ENCODE measurements around the gene CLDN3. TPM values are rescaled to one million over a fixed set of nuclear protein-coding genes. Genes with fewer than 3 reads are reported as not detected.

CLDN3 gene
- total RNA-seq, 2 experiments from 2014 or later: not detected

- peaks cover 3% of the 10 kb centered on the region for H3K36me3 Mint-ChIP-seq (ENCODE audit: low read depth)
- ChIA-PET POLR2A (interaction anchor here (0.6 to 1.2 kb wide), 2 partner anchors 19 to 22 kb away, joined by 3 read pairs; partner anchors contain the start of gene ABHD11), CTCF (interaction anchor here (0.6 to 1.4 kb wide), 5 partner anchors 19 to 136 kb away, joined by 3 to 4 read pairs (median 3); no protein-coding TSS in a partner anchor)
- ATAC-seq (no peak), DNase-seq (no peak)
- intact Hi-C loops (cut with DNase I, micrococcal nuclease): loop anchor here (1.0 to 5.0 kb wide), 9 partner anchors 15 to 162 kb away; partner anchors contain the start of genes BUD23 (in 2 of the 2), DNAJC30 (in 2 of the 2), ABHD11 (in 1 of the 2) and BCL7B (in 1 of the 2)
- H3K9me3 Mint-ChIP-seq (ENCODE audit: low read depth): no peaks in the 10 kb centered on the region
- peaks cover 4% of the 10 kb centered on the region for H3K27me3 Mint-ChIP-seq
- peaks cover 34% of the 10 kb centered on the region for H3K4me1 Mint-ChIP-seq
- H3K4me3 Mint-ChIP-seq: peak overlapping the region; percentile 47
- no peak overlapping the region for H3K27ac Mint-ChIP-seq
These were observed 50.3 kb downstream of the CLDN3 start for GRCh38 chr7:73719806-73720169.

Other genes with a start within 250 kb of the CLDN3 start
- 10 to 100 TPM; 90.2 to 98.6 TPM for gene BAZ1B, start 248.0 kb downstream of the CLDN3 start, total RNA-seq
- 10 to 100 TPM; 43.2 to 86.5 TPM for gene BCL7B, start 212.6 kb downstream of the CLDN3 start, total RNA-seq
- 10 to 100 TPM; 30.6 to 34.7 TPM for gene TBL2, start 191.7 kb downstream of the CLDN3 start, total RNA-seq
- not detected for gene MLXIPL, start 145.7 kb downstream of the CLDN3 start, total RNA-seq
- gene VPS37D, start 102.4 kb downstream of the CLDN3 start, total RNA-seq: under 1 TPM; 0.35 to 0.39 TPM
- 1 to 10 TPM; 6.9 to 7.8 TPM for gene DNAJC30, start 86.8 kb downstream of the CLDN3 start, total RNA-seq
- 10 to 100 TPM; 71.4 to 95.5 TPM for gene BUD23, start 86.7 kb downstream of the CLDN3 start, total RNA-seq
- 10 to 100 TPM; 16.6 to 16.8 TPM for gene STX1A, start 50.6 kb downstream of the CLDN3 start, total RNA-seq
- gene ABHD11, start 31.5 kb downstream of the CLDN3 start, total RNA-seq: 10 to 100 TPM; 14.4 to 17.8 TPM
- under 1 TPM; 0.12 to 0.16 TPM for gene CLDN4, start 60.7 kb upstream of the CLDN3 start, total RNA-seq
- gene METTL27, start 72.2 kb upstream of the CLDN3 start, total RNA-seq: 1 to 10 TPM; 2.1 to 2.2 TPM
- not detected for gene TMEM270, start 90.9 kb upstream of the CLDN3 start, total RNA-seq